HEK293T (cell line): ENCODE results near the gene OTOP3.

Experiments
- BHLHE40 ChIP-seq: fragments of 450-650 bp; IDR thresholded peaks from 2 replicates; pipeline ENCODE4 v1.6.1; 2016; ENCODE audit warnings: mild to moderate bottlenecking, moderate library complexity, borderline replicate concordance
- CTBP1 ChIP-seq: fragments of 450-650 bp; IDR thresholded peaks from 2 replicates; pipeline ENCODE4 v1.6.1; 2016; ENCODE audit warnings: borderline replicate concordance
- FOXA1 ChIP-seq: fragments of 450-650 bp; IDR thresholded peaks from 2 replicates; pipeline ENCODE4 v1.6.1; 2016; ENCODE audit warnings: mild to moderate bottlenecking
- FOXK2 ChIP-seq: fragments of 450-650 bp; IDR thresholded peaks from 2 replicates; pipeline ENCODE4 v1.6.1; 2016; ENCODE audit warnings: mild to moderate bottlenecking
- FOXM1 ChIP-seq: fragments of 450-650 bp; IDR thresholded peaks from 2 replicates; pipeline ENCODE4 v1.6.1; 2017; ENCODE audit warnings: mild to moderate bottlenecking, borderline replicate concordance
- L3MBTL2 ChIP-seq: fragments of 450-650 bp; conservative IDR thresholded peaks from 2 replicates; pipeline ENCODE4 v1.6.1; 2016; ENCODE audit warnings: mild to moderate bottlenecking
- SP1 ChIP-seq: fragments of 450-650 bp; IDR thresholded peaks from 2 replicates; pipeline ENCODE4 v1.6.1; 2017
- SUZ12 ChIP-seq: fragments of 450-650 bp; IDR thresholded peaks from 2 replicates; pipeline ENCODE4 v1.6.1; 2016; ENCODE audit warnings: mild to moderate bottlenecking
- TARDBP ChIP-seq: fragments of 450-650 bp; IDR thresholded peaks from 2 replicates; pipeline ENCODE4 v1.6.1; 2016

GRCh38 chr17:74975943-74976342 lies 40.2 kb downstream of the OTOP3 start:
- TF ChIP-seq SP1 (no peak), FOXM1 (no peak), BHLHE40 (no peak), FOXK2 (no peak), L3MBTL2 (no peak), CTBP1 (no peak), FOXA1 (no peak), SUZ12 (no peak), TARDBP (no peak)
